ENCODE measurements around the gene MED29. TPM values are rescaled to one million over a fixed set of nuclear protein-coding genes. Genes with fewer than 3 reads are reported as not detected.

MED29 gene
- total RNA-seq, 1 experiment from 2014 or later = 20.8 TPM

DNA sequence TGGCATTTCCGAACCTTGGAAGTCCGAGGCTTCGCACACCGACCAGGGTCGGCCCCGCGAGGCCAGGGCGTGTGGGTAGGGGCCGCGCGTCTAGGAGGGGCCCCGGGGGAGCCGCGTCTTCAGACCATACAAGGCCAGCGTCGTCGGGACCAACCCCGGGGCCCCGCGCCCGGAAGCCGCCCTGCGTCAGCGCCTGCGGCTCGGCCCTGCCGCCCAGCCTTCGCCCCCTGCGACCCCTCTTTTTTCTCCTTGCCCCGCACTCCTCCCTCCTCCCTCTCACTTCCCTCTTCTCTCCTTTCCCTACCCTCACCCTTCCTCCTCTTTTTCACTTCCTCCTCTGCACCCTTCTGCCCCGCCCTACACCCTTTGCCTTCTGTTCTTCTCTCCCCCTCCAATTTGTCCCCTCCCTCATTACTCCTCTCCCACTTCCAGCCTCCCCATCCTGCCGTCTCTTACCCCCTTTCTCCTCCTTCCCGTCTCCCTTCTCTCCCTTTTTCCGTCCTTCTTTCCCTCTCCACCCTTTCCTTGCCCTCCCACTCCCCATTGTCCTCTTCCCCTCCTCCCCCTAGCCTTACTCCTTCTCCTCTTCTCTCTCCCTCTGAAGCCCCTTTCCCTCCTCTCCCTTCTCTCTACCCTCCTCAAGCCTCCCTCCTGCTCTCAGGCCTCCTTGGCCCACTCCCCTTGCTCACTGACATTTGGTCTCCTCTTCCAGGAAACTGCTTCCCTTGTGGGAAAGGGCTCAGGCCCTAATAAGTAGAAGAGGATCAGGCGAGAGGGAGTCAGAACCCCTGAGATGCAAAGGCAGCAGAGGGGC lies 19.0 kb downstream of the MED29 start:
- DNase-seq (ENCODE audit: extremely low read depth, low read depth) = no peak

- no peak for DNase-seq (ENCODE audit: extremely low read depth, low read depth)
Observed at GRCh38 chr19:39410831-39411080, 19.6 kb downstream of the MED29 start.

- DNase-seq (ENCODE audit: extremely low read depth, low read depth) = no peak
Observed at GRCh38 chr19:39411081-39411831, 20.1 kb downstream of the MED29 start.

DNA sequence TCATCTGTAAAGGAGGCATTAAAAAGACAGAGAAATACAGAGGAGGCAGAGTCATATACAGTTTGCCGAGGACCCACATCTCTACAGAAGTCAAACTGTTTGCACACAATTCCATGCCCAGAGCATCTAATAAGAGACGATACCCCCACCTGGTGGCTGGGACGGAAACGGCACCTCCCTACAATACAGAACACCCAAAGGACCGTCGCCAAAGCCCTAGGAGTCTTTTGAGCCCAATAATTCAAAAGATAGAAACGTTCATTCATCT lies 20.6 kb downstream of the MED29 start:
- peak; percentile 81 for DNase-seq (ENCODE audit: extremely low read depth, low read depth)

DNA sequence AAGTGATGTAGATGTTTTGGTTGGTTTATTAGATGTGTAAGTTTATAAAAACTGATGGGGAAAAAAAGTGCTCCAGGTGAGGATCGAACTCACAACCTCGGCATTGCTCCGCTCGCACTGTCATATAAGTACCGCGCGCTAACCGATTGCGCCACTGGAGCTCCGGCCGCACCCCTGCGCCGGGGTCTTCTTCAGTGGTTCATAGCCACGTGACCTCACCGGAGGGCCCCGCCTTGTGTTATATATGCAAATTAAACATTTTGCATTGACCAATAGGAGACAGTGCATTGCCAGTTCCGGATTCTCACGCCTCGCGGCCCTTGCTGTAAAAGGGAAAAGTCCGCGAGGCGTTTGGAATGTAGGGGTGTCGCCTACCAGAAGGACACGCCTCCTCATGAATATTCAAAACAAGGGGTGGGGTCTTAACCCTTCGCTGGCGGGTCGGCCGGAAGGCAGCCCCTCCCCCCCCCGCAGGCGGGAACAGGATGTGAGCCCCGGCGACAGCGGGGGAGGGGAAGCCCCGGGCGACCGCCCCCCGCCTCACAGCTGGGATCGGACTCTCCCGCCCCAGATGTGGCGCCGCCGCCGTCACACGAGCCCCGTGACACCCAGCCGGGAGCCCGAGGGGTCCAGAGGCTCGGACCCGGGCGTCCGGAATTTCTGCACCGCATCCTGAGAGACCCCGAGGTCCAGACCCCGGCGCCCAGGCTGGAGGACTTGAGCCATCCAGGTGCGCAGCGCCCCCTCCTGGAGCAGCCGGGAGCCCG lies 21.1 kb downstream of the MED29 start, which contains the start of gene PLEKHG2:
TSS of gene PLEKHG2 (plus strand) at position 570 of the 767 bp plus-strand sequence. CDS start 1,418 bp downstream, outside the sequence.
- DNase-seq (ENCODE audit: extremely low read depth, low read depth) = peak; percentile 99

- no peak for DNase-seq (ENCODE audit: extremely low read depth, low read depth)
Observed at GRCh38 chr19:39412867-39413271, 21.7 kb downstream of the MED29 start.

DNA sequence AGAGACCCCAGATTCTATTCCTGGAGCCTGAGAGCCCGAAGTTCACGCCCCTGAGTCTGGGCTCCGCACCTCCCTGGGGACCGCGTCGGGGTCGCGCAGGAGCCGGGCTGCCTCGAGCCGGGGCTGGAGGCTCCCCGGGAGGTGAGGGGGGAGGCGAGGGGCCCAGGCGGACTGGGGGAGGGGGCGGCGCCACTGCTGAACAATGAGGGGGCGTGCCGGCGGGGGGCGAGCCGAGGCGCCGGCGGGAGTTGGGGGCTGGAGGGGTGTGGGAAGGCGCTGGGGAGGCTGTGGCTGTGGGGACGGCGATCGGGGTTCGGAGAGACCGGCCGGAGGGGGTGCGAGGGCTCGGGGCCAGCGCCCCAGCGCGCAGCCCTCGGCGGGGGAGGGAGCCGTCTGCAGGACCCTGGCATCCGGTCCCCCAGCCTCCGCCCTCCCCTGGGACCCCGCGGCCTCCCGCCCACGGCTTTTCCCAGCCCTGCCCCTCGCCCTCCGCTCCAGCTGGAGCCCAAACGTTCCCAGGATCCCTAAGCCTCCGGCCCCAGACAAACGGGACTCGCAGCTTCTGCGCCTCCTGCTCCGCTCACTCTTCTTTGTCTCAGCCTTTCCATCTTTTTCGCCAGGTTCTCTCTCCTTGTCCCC lies 22.2 kb downstream of the MED29 start:
- no peak for DNase-seq (ENCODE audit: extremely low read depth, low read depth)

DNA sequence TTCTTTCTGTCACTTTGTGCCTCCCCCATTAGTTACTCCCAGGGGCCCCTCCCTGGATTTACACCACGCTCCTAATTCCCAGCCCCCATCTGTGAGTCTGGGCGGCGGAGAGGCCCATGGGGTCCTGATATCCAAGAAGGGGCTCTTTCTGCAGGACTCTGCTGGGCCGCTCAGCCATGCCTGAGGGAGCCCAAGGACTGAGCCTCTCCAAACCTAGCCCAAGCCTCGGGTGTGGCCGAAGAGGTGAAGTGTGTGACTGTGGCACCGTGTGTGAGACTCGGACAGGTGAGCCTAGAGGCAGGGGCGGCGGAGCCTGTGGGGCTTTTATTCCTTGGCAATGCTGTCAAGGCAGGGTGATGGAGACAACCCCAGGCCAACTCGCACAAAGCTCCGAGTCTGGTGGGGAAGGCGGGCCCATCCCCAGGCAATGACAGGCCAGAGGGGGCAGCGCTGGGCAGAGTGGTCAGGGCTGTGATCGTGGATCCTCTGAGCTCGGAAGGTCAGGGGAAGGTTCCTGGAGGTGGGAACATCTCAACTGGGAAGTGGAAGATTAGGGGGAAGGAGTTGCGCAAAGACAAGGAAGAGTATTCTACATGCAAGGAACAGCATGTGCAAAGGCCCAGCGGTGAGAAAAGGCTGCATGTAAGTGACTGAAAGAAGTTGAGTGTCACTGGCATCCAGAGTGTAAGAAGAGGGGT lies 22.9 kb downstream of the MED29 start:
- no peak for DNase-seq (ENCODE audit: extremely low read depth, low read depth)

GRCh38 chr19:39415111-39416046 lies 24.2 kb downstream of the MED29 start:
- no peak for DNase-seq (ENCODE audit: extremely low read depth, low read depth)

DNA sequence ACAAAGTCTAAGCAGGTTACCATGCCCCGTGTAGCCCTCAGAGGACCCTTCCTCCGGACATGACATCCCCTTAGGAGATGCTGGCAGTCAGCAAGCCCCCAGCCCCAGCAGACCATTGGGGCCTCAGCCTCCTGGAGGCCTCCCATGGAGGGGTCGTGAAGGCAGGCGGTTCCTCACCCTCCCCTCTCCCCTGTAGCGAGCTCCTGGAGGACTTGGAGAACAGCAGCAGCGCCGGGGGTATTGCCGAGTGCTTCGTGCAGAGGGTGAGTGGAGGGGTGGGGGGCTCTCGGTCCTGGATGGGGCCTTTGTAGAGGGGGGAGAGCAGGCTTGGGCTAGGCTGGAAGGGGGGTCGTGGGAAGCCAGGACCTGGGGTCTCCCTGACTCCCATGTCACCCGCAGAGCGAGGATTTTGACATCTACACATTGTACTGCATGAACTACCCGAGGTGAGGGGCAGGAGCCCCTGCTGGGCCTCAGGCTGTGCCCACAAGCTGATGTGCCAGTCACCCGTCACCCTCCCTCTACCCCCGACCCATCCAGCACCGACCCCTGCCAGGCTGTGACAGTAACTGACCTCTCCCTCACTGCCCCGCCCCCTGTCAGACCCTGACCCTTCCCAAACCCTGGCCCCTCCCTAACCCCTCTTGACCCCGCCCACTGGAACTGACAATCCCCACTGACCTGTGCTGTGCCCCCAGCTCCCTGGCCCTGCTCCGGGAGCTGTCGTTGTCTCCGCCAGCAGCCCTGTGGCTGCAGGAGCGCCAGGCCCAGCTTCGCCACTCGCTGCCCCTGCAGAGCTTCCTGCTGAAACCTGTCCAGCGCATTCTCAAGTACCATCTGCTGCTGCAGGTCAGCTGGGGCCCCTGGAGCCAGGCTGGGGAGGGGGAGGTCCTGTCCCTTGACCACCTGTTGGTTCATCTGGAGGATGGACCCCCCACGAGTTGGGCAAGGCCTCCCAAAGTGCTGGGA lies 25.3 kb downstream of the MED29 start:
- DNase-seq (ENCODE audit: extremely low read depth, low read depth) = no peak

DNA sequence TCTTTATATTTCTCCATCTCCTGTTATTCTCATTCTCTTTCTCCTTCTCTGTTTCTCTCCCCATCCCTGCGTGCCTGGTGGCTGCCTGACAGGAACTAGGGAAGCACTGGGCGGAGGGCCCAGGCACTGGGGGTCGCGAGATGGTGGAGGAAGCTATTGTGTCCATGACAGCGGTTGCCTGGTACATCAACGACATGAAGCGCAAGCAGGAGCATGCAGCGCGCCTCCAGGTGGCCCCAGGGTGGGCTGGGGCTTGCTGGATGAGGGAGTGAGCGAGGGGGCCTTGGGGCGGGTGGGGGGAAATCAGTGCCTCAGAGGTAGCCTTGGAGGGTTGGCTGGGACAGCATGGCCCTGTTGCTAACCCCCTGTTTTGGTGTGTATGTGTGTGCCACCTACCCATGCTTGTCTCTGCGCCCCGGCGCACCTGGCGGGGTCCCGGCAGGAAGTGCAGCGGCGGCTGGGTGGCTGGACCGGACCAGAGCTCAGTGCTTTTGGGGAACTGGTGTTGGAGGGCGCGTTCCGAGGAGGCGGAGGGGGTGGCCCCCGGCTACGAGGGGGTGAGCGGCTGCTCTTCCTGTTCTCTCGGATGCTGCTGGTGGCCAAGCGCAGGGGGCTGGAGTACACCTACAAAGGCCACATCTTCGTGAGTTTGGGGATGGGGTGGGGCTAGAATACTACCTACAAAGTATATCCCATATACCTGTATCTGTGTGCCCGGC lies 26.4 kb downstream of the MED29 start:
- no peak for DNase-seq (ENCODE audit: extremely low read depth, low read depth)

DNA sequence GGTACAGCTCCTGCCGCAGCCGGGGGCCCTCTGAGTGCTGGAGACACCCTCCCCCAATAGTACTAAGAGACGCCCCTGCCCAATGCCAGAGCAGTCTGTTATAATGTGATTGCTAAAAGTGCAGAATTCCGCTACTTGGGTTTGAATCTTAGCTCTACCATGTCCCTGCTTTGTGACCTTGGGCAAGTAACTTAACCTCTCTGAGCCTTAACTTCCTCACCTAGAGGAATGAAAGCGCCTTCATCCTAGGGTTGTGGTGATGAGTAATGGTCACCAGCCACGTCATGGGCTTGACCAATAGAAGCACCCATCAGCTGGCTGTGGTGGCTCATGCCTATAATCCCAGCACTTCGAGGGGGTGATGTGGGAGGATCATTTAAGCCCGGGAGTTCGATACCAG lies 27.8 kb downstream of the MED29 start:
- DNase-seq (ENCODE audit: extremely low read depth, low read depth) = no peak

DNA sequence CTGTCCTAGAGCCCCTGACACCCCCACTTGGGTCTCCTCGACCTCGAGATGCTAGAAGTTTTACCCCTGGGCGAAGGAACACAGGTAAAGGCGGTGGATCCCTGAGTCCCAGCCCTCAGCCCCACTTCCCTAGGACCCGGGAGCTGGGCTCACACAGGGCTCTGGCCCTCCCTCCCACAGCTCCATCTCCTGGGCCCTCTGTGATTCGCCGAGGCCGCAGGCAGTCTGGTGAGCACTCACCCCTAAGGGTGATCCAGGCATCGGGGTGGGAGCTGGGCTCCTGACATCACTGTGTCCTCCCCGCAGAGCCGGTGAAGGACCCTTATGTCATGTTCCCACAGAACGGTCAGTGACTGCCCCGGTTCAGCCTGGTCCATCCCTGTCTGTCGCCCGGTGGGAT lies 29.6 kb downstream of the MED29 start:
- DNase-seq (ENCODE audit: extremely low read depth, low read depth) = no peak

DNA sequence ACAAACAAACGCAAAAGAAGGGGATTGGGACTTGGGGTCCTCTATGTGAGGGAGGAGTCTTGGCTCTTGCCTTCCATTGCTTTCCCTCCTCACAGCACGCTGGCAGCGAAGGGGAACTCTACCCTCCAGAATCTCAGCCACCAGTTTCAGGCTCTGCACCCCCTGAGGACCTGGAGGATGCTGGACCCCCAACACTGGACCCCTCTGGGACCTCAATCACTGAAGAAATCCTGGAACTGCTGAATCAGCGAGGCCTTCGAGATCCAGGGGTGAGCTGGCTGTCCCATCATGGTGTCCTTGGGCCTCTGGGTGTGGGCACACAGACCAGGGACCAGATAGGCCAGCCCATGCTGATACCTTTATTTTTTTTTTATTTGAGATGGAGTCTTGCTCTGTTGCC lies 30.8 kb downstream of the MED29 start:
- no peak for DNase-seq (ENCODE audit: extremely low read depth, low read depth)

- DNase-seq (ENCODE audit: extremely low read depth, low read depth) = no peak
Observed at GRCh38 chr19:39423258-39424086, 32.3 kb downstream of the MED29 start.

DNA sequence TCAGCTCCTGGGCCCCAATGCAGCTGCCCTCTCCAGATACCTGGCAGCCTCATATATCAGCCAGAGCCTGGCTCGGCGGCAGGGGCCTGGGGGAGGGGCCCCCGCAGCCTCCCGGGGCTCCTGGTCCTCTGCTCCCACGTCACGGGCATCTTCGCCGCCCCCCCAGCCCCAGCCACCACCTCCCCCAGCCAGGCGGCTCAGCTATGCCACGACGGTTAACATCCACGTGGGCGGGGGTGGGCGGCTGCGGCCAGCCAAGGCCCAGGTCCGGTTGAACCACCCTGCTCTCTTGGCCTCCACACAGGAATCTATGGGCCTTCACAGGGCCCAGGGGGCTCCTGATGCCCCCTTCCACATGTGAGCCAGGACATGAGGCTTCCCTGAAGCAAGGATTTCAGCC lies 33.8 kb downstream of the MED29 start:
- DNase-seq (ENCODE audit: extremely low read depth, low read depth) = no peak

DNA sequence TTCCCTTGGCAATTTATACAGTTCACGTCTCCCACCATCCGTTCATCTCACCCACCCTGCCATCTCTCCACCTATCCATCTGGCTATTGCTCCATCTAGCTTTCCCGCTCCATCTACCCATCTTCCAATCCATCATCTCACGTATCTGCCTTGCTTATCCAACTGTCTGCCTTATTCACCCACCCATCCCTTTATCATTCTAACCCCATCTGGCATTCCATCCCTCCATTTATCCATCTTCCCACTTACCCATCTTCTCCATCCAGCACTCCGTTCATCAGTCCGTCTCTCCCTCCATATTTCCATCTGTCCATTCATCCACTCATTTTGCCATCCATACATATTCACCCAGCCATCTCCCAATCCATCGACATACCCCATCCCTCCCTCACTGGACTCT lies 34.6 kb downstream of the MED29 start:
- no peak for DNase-seq (ENCODE audit: extremely low read depth, low read depth)

Data from NCI-H460 (cell line).